Measurements from ENCODE around the gene MTX3. TPM values are rescaled to one million over a fixed set of nuclear protein-coding genes. Genes with fewer than 3 reads are reported as not detected.

The MTX3 gene
- total RNA-seq, 2 donors from 2014 or later, result 25.4 to 35.2 TPM

DNA sequence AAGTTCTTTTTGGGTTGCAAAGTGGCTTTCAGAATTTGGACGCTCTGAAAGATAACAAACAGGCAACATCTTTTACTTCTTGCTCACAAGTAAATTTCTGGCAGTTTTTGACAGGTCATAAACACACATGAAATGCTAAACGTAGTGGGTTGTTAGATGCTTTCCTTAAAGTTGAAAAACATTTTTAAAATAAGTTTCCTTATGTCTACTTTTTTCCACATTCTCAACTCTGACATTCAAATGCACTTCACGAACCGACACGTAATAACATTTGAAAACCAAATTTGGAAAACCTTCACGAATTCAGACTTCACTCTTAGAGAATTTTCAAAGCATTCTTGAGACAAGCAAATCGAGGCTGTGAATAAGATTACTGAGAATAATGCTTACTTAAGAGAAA is 26.9 kb downstream of the MTX3 start:
- peak overlapping the region; percentile 61 for H3K4me3 Mint-ChIP-seq
- no peaks in the 10 kb centered on the region for H3K9me3 Mint-ChIP-seq
- no peaks in the 10 kb centered on the region for H3K27me3 Mint-ChIP-seq
- ATAC-seq (replicated peaks), result no peak
- H3K36me3 Mint-ChIP-seq (ENCODE audit: low read depth), result no peaks in the 10 kb centered on the region
- peaks cover 13% of the 10 kb centered on the region for H3K4me1 Mint-ChIP-seq
- H3K27ac Mint-ChIP-seq, result peak overlapping the region; percentile 88

DNA sequence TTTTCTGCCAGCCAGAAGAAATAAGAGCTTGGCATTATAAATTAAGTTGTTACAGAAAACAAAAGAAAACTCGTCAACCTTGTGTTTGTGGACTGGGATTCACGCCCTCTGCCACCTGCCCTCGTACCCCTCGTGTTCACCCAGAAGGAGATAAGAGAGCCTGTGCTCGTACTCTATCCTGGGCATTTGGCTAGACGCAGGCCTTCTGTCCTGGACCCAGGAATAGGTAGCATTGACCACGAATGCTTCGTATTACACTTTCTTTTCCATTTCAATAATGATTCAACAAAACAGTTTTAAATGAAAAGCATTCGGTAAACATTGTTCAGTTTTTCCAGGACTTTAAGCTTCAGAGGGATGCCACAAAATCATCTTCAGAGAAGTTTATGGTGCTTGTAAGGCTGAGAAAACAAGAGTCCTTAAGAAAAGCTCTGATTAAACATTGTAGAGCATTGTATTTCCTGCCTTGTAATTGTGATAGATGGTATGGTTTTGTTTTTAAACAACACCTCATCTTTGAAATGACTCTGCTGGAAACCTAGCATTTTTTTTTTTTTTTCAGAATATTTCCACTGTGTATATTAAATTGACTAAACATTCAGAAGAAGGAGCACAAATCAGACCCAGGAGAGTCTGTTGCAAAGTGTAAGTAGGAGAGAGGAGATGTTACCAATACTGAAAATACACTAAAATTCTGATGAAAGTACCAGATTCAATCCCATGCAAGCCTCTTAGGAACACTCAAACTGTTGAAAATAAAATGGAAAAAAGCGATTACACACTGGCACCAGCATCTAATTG is 27.6 kb downstream of the MTX3 start:
- Mint-ChIP-seq H3K9me3 (no peaks in the 10 kb centered on the region), H3K27ac (peak overlapping the region; percentile 88), H3K4me1 (peaks cover 13% of the 10 kb centered on the region), H3K4me3 (peak overlapping the region; percentile 61), H3K27me3 (no peaks in the 10 kb centered on the region), H3K36me3 (ENCODE audit: low read depth) (no peaks in the 10 kb centered on the region)
- peak; percentile 79 for ATAC-seq (replicated peaks)

GRCh38 chr5:79962575-79963222 is 28.4 kb downstream of the MTX3 start:
- peak overlapping the region; percentile 88 for H3K27ac Mint-ChIP-seq
- H3K9me3 Mint-ChIP-seq, result no peaks in the 10 kb centered on the region
- ATAC-seq (replicated peaks), result peak; percentile 95
- no peaks in the 10 kb centered on the region for H3K36me3 Mint-ChIP-seq (ENCODE audit: low read depth)
- peaks cover 13% of the 10 kb centered on the region for H3K4me1 Mint-ChIP-seq
- no peaks in the 10 kb centered on the region for H3K27me3 Mint-ChIP-seq
- peak overlapping the region; percentile 61 for H3K4me3 Mint-ChIP-seq

DNA sequence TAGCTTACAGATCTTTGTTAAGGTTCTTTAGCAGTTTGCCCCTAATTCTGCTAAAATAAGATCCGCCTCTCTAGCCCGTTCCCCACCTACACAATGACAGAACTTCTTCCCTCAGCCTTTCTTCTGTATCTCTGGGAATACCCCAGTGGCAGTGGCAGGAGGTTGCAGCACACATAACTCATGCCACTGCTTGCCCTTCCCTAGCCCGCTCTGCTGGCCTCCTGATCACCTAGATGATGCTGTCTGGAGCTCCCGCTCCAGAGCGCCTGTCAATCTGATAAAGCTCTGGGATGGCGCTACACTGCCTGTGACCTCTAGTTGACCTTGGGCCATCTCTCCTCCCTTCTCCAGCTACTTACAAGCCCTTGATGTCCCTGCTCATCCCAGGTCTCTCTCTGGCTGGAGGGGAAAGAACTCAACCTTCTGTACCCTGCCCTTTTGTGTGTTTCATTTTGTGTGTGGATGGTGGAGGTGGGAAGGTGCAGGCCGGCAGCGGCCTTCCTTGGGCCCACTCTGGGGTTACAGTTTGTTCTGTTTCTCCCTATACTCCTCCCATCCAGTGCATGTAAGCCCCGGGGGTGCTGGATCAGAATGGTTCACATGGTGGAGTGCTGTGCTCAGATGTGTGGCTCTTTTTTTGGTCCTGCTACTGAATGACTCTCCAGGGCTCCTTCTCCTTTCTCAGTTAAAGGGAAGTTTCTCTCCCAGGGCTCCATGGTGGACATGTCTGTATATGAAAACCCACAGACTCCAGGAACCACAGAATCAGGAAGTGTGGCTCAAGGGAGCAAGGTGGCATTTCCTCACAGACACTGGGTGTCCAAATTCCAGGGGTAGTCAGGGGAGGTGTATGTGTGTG is 29.1 kb downstream of the MTX3 start:
- peak overlapping the region; percentile 88 for H3K27ac Mint-ChIP-seq
- ATAC-seq (replicated peaks), result no peak
- peak overlapping the region; percentile 61 for H3K4me3 Mint-ChIP-seq
- H3K4me1 Mint-ChIP-seq, result peaks cover 13% of the 10 kb centered on the region
- H3K9me3 Mint-ChIP-seq, result no peaks in the 10 kb centered on the region
- H3K36me3 Mint-ChIP-seq (ENCODE audit: low read depth), result no peaks in the 10 kb centered on the region
- H3K27me3 Mint-ChIP-seq, result no peaks in the 10 kb centered on the region

- H3K36me3 Mint-ChIP-seq (ENCODE audit: low read depth), result no peaks in the 10 kb centered on the region
- no peaks in the 10 kb centered on the region for H3K9me3 Mint-ChIP-seq
- peaks cover 13% of the 10 kb centered on the region for H3K4me1 Mint-ChIP-seq
- H3K27ac Mint-ChIP-seq, result no peak overlapping the region
- H3K27me3 Mint-ChIP-seq, result no peaks in the 10 kb centered on the region
- no peak for ATAC-seq (replicated peaks)
- no peak overlapping the region for H3K4me3 Mint-ChIP-seq
Observed at GRCh38 chr5:79959407-79959806, 31.7 kb downstream of the MTX3 start.

- Mint-ChIP-seq H3K4me3 (no peak overlapping the region), H3K9me3 (no peaks in the 10 kb centered on the region), H3K4me1 (no peaks in the 10 kb centered on the region), H3K36me3 (ENCODE audit: low read depth) (no peaks in the 10 kb centered on the region), H3K27ac (no peak overlapping the region), H3K27me3 (peaks cover 5% of the 10 kb centered on the region)
- no peak for ATAC-seq (replicated peaks)
Observed at GRCh38 chr5:79955941-79956670, 35.0 kb downstream of the MTX3 start.

GRCh38 chr5:79955356-79955895 is 35.6 kb downstream of the MTX3 start:
- Mint-ChIP-seq H3K9me3 (no peaks in the 10 kb centered on the region), H3K4me1 (no peaks in the 10 kb centered on the region), H3K36me3 (ENCODE audit: low read depth) (no peaks in the 10 kb centered on the region), H3K4me3 (no peak overlapping the region), H3K27ac (no peak overlapping the region), H3K27me3 (peaks cover 5% of the 10 kb centered on the region)
- ATAC-seq (replicated peaks), result no peak

DNA sequence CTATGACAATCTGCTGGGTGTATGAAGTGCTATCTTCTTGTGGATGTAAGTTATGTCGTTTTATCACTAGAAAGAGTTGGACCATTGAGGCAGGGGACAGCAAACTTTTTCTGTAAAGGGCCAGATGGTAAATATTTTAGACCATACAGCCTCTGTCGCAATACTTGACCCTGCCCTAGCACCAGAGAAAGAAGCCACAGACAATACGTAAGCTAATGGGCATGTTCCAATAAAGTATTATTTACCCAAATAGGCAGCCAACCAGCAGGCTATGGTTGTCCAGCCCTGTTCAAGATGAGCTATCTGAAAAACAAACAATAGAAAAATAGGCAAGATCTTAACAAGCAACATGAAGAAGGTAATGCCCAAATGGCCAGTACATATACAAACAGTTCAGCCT is 36.4 kb downstream of the MTX3 start:
- no peak for ATAC-seq (replicated peaks)
- H3K36me3 Mint-ChIP-seq (ENCODE audit: low read depth), result no peaks in the 10 kb centered on the region
- H3K4me3 Mint-ChIP-seq, result no peak overlapping the region
- no peaks in the 10 kb centered on the region for H3K4me1 Mint-ChIP-seq
- peaks cover 5% of the 10 kb centered on the region for H3K27me3 Mint-ChIP-seq
- H3K9me3 Mint-ChIP-seq, result no peaks in the 10 kb centered on the region
- H3K27ac Mint-ChIP-seq, result no peak overlapping the region

- no peak for ATAC-seq (replicated peaks)
- no peaks in the 10 kb centered on the region for H3K9me3 Mint-ChIP-seq
- H3K4me3 Mint-ChIP-seq, result no peak overlapping the region
- H3K4me1 Mint-ChIP-seq, result no peaks in the 10 kb centered on the region
- no peaks in the 10 kb centered on the region for H3K36me3 Mint-ChIP-seq (ENCODE audit: low read depth)
- peaks cover 3% of the 10 kb centered on the region for H3K27me3 Mint-ChIP-seq
- H3K27ac Mint-ChIP-seq, result no peak overlapping the region
Observed at GRCh38 chr5:79947567-79947966, 43.5 kb downstream of the MTX3 start.

DNA sequence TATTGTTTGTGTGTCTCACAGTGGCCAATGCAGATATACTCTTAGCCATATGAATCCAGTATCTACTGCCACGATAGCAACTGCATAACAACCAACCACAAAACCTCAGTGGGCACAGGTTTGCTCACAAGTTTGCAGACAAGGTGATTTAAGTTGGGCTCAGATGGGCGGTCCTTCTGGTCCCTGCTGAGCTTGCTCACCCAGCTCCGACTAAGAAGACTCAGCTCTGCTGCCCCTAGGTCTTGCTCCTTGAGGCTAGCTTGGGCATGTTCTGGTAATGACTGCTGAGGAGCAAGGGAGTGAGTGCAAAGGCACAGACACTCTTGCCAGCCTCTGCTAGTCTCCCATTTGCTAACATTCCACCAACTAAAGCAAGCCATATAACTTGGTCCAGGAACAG is 52.6 kb downstream of the MTX3 start:
- H3K27me3 Mint-ChIP-seq, result peaks cover 6% of the 10 kb centered on the region
- H3K9me3 Mint-ChIP-seq, result no peaks in the 10 kb centered on the region
- H3K27ac Mint-ChIP-seq, result peak overlapping the region; percentile 45
- no peaks in the 10 kb centered on the region for H3K36me3 Mint-ChIP-seq (ENCODE audit: low read depth)
- peak; percentile 95 for ATAC-seq (replicated peaks)
- no peaks in the 10 kb centered on the region for H3K4me1 Mint-ChIP-seq
- no peak overlapping the region for H3K4me3 Mint-ChIP-seq

- Mint-ChIP-seq H3K4me1 (no peaks in the 10 kb centered on the region), H3K36me3 (ENCODE audit: low read depth) (no peaks in the 10 kb centered on the region), H3K27me3 (peaks cover 6% of the 10 kb centered on the region), H3K27ac (no peak overlapping the region), H3K4me3 (no peak overlapping the region), H3K9me3 (no peaks in the 10 kb centered on the region)
- no peak for ATAC-seq (replicated peaks)
Observed at GRCh38 chr5:79936646-79937216, 54.3 kb downstream of the MTX3 start.

DNA sequence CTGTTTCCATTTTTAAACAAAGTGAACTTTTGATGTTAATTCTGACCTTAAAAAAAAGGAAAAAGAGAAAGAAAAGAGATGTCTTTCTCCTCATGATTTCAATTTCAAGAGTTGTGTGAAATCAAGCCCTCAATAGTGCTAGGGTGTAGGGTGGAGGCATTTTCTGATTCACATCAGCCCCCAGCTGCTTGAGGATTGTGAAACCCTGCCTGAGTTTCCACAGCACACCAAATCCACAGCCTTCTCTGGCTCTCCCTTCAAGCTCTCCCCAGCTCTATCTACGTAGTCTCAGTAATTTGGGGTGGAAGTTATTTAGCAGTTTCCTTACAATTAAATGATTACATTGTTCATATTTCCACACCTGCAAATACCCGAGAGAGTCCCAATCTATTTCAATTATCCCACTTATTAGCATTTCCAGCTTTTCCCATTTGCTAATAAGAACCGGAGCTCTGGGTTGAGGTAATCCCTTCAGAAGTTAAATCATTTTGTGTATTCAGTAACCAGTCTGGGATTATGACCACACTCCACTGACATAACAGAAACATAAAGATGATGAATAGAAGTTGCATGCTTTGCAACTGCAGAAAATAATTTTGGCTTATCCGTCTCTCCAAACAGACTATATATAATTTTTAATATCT is 54.9 kb downstream of the MTX3 start:
- no peak overlapping the region for H3K4me3 Mint-ChIP-seq
- H3K27ac Mint-ChIP-seq, result no peak overlapping the region
- no peaks in the 10 kb centered on the region for H3K4me1 Mint-ChIP-seq
- H3K9me3 Mint-ChIP-seq, result no peaks in the 10 kb centered on the region
- no peaks in the 10 kb centered on the region for H3K36me3 Mint-ChIP-seq (ENCODE audit: low read depth)
- H3K27me3 Mint-ChIP-seq, result peaks cover 6% of the 10 kb centered on the region
- ATAC-seq (replicated peaks), result no peak

DNA sequence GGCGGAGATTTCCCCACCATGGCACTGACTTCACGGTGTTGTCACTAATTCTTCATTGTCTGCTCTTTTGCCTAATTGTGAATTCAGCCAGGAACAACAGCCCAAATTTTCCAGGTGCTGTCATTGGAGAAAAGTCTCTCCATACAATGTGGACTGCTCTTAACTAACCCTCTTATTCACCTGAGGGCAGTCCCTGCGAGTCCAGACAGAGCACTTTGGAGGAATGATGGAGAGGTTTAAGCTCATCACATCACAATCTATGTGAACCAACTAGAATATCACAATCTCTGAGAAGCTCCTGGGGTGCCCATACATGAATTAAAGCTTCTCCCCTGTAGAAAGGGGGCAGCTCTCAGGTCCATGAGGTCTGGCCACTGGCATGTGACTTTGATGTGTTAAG is 56.4 kb downstream of the MTX3 start:
- H3K4me1 Mint-ChIP-seq, result no peaks in the 10 kb centered on the region
- H3K27ac Mint-ChIP-seq, result no peak overlapping the region
- H3K9me3 Mint-ChIP-seq, result no peaks in the 10 kb centered on the region
- no peaks in the 10 kb centered on the region for H3K36me3 Mint-ChIP-seq (ENCODE audit: low read depth)
- no peak overlapping the region for H3K4me3 Mint-ChIP-seq
- no peak for ATAC-seq (replicated peaks)
- H3K27me3 Mint-ChIP-seq, result peaks cover 6% of the 10 kb centered on the region
